ENCODE data around the gene GPR171. TPM values are rescaled to one million over a fixed set of nuclear protein-coding genes. Genes with fewer than 3 reads are reported as not detected.

Gene GPR171
- total RNA-seq = 13.7 TPM

GRCh38 chr3:151203051-151203420 lies at the start of gene GPR171:
TSS of gene GPR171 (minus strand) at chr3:151203216. CDS start at chr3:151199386, 3,830 bp downstream.

Small RNAs within 50 kb of the gene (small RNA-seq; reads per million reads assigned to genes)
- not detected for gene RNA5SP145 (ENCODE audit: low replicate concordance)

Other genes with a start within 250 kb of the GPR171 start
- gene CLRN1, start 230.5 kb downstream of the GPR171 start, total RNA-seq = not detected
- gene MED12L, start 117.6 kb downstream of the GPR171 start, total RNA-seq = 5.9 TPM
- 1.1 TPM for gene P2RY14, start 75.3 kb upstream of the GPR171 start, total RNA-seq
- 0.12 TPM for gene GPR87, start 113.6 kb upstream of the GPR171 start, total RNA-seq
- gene P2RY13, start 126.3 kb upstream of the GPR171 start, total RNA-seq = 1.2 TPM
- gene P2RY12, start 181.5 kb upstream of the GPR171 start, total RNA-seq = 2.5 TPM

Measured in metanephros (tissue), 2 donors.